ENCODE measurements around the gene SDHB. TPM values are rescaled to one million over a fixed set of nuclear protein-coding genes. Genes with fewer than 3 reads are reported as not detected.

Gene SDHB
- 91.4 and 102 TPM in 2 replicates for total RNA-seq (2011; cell fraction: chromatin; rRNA removed; ENCODE audit: low replicate concordance)
- 89.1 and 94.7 TPM in 2 replicates for total RNA-seq (2011; cell fraction: nucleolus; rRNA removed)
- total RNA-seq (2011; cell fraction: nucleoplasm; rRNA removed) = 110 and 139 TPM in 2 replicates
- total RNA-seq (2014; rRNA removed) (351 and 360 TPM in 2 replicates), total RNA-seq (2014; rRNA removed; fragmentation: Illumina TruSeq; extraction: Trizol) (396 and 465 TPM in 2 replicates), total RNA-seq (2015; rRNA removed; fragmentation: Illumina TruSeq; extraction: Trizol) (365 and 377 TPM in 2 replicates), total RNA-seq (2021) (263 and 299 TPM in 2 replicates), polyA plus RNA-seq (2011; rRNA removed) (453 and 554 TPM in 2 replicates), polyA plus RNA-seq (2014; fragmentation: Illumina TruSeq; extraction: Trizol) (373 and 453 TPM in 2 replicates), polyA plus RNA-seq (2014; fragmentation: Nextera tagmentation; extraction: Ambion mirVana) (100 to 1,000 TPM; 207 to 339 TPM), polyA plus RNA-seq (2014; rRNA removed) (390 and 400 TPM in 2 replicates), polyA minus RNA-seq (2011; rRNA and poly(A)+ RNA removed) (703 TPM in 2 replicates), Bru-seq, nascent RNA (percentile 86 among the genes with signal in this experiment), BruChase-seq, experiment 1, labeled RNA remaining after a 2-hour chase (percentile 87 among the genes with signal in this experiment), BruChase-seq, experiment 2, labeled RNA remaining after a 6-hour chase (percentile 87 among the genes with signal in this experiment)
- 249 and 308 TPM in 2 replicates for polyA plus RNA-seq (2011; cell fraction: cytosol; rRNA removed)
- polyA plus RNA-seq (2011; cell fraction: nucleus; rRNA removed) = 138 and 220 TPM in 2 replicates
- polyA plus RNA-seq (2012) = 229 and 275 TPM in 2 replicates
- polyA minus RNA-seq (2011; cell fraction: cytosol; rRNA and poly(A)+ RNA removed) = 133 and 188 TPM in 2 replicates
- polyA minus RNA-seq (2011; cell fraction: nucleus; rRNA and poly(A)+ RNA removed) = 40.4 and 84.2 TPM in 2 replicates
- long read RNA-seq, experiment 1, transcript SDHB-206 (2 exons, 636 nt) = minor isoform, 5 of 584 reads
- long read RNA-seq, experiment 1, transcript SDHB-201 (8 exons, 1,153 nt) = major isoform, 479 of 584 reads
- long read RNA-seq, experiment 1, partial matches to known transcripts = 78 of 584 reads
- long read RNA-seq, experiment 1, other reads (novel, unspliced or antisense) = 21 of 584 reads
- long read RNA-seq, experiment 2, transcript SDHB-201 (8 exons, 1,153 nt) = major isoform, 303 of 346 reads
- long read RNA-seq, experiment 2, partial matches to known transcripts = 29 of 346 reads
- long read RNA-seq, experiment 2, other reads (novel, unspliced or antisense) = 11 of 346 reads
- long read RNA-seq, experiment 3, transcript SDHB-201 (8 exons, 1,153 nt) = major isoform, 410 of 420 reads
- long read RNA-seq, experiment 3, partial matches to known transcripts = 5 of 420 reads
- long read RNA-seq, experiment 3, other reads (novel, unspliced or antisense) = 5 of 420 reads

GRCh38 chr1:17053685-17054410, at the start of gene SDHB:
TSS of gene SDHB (minus strand) at chr1:17054032. CDS start at chr1:17054019, 13 bp downstream.
- ChIA-PET POLR2A (interaction anchor here (0.6 to 1.6 kb wide), 2 partner anchors 128 to 148 kb away, joined by 3 to 4 read pairs; no protein-coding TSS in a partner anchor), CTCF (ENCODE audit: low intra/inter-chr PET ratio) (interaction anchor here (0.6 kb wide), 2 partner anchors 178 to 1874 kb away, joined by 3 read pairs; no protein-coding TSS in a partner anchor)
- DNase-seq (ENCODE audit: extremely low read depth in 1 of 4, low spot score in 3 of 4) (peak; percentile 99), FAIRE-seq (peak; percentile 100), ATAC-seq (peak; percentile 99)
- Histone ChIP-seq H3K4me1 (replicated peaks in 1 of 2; ENCODE audit: control insufficient read depth in 2 of 2, insufficient read depth in 2 of 2, low read length in 2 of 2) (peaks cover 0 to 15% of the 10 kb centered on the region in 2 experiments; a peak in 3 of 5 replicates), H3K79me2 (ENCODE audit: control insufficient read depth, insufficient read depth, low read length) (peaks cover 47% of the 10 kb centered on the region), H3K4me2 (ENCODE audit: insufficient read depth, low read length) (peak within 1 kb of the TSS; percentile 93), H4K20me1 (replicated peaks; ENCODE audit: control insufficient read depth, insufficient read depth, low read length) (no peaks in the 10 kb centered on the region), H3K9me3 (replicated peaks; ENCODE audit: control insufficient read depth, insufficient read depth, low read depth, low read length) (no peaks in the 10 kb centered on the region), H3K36me3 (ENCODE audit: control insufficient read depth, insufficient read depth, low read length) (peaks cover 33% of the 10 kb centered on the region), H3K27me3 (ENCODE audit: control insufficient read depth in 2 of 2, insufficient read depth in 2 of 2, low read length in 2 of 2) (peaks cover 5 to 8% of the 10 kb centered on the region in 2 experiments; a peak in 3 of 5 replicates), H3K9ac (ENCODE audit: insufficient read depth in 1 of 2, low read depth in 2 of 2, low read length in 2 of 2) (peak within 1 kb of the TSS; percentile 85 to 95), H3K4me3 (peak within 1 kb of the TSS; percentile 53), H3K27ac (ENCODE audit: extremely low read depth, low read depth, low read length) (peak within 1 kb of the TSS; percentile 80), H3K9me1 (ENCODE audit: control insufficient read depth, insufficient read depth, low read length) (no peaks in the 10 kb centered on the region), H2AFZ (ENCODE audit: low read depth, low read length) (peak within 1 kb of the TSS; percentile 89)
- WGBS (ENCODE audit: insufficient coverage, low coverage, missing lambda C conversion rate) = under 1% methylated on average over 44 of the region's 44 CpGs
- intact Hi-C loops (cut with micrococcal nuclease) = loop anchor here (10.0 kb wide), 1 partner anchor 281 kb away; no protein-coding TSS in a partner anchor
- BruUV-seq (replicated peaks) = TSS peak; percentile 49
- in situ Hi-C loops (cut with MboI) = loop anchor here (5.0 kb wide), 1 partner anchor 97 kb away; no protein-coding TSS in a partner anchor
- TF ChIP-seq MED1 (CRISPR knock-in tag; IDR thresholded peaks at IDR 0.05; ENCODE audit: borderline replicate concordance) (no peak), MTA1 (IDR thresholded peaks at IDR 0.05; ENCODE audit: borderline replicate concordance) (no peak), ZNF696 (CRISPR knock-in tag; conservative IDR thresholded peaks at IDR 0.05) (no peak), SRF (CRISPR knock-in tag; IDR thresholded peaks at IDR 0.05) (peak in 1 of 2 experiments; percentile 84; a peak in 2 of 4 replicates), CEBPZ (IDR thresholded peaks at IDR 0.05; ENCODE audit: borderline replicate concordance, low read depth, low read length) (no peak)
- TF ChIP-seq, protein P1, sequence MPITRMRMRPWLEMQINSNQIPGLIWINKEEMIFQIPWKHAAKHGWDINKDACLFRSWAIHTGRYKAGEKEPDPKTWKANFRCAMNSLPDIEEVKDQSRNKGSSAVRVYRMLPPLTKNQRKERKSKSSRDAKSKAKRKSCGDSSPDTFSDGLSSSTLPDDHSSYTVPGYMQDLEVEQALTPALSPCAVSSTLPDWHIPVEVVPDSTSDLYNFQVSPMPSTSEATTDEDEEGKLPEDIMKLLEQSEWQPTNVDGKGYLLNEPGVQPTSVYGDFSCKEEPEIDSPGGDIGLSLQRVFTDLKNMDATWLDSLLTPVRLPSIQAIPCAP (CRISPR knock-in tag; IDR thresholded peaks at IDR 0.05; ENCODE audit: borderline replicate concordance) = no peak
- TF ChIP-seq, protein P2, sequence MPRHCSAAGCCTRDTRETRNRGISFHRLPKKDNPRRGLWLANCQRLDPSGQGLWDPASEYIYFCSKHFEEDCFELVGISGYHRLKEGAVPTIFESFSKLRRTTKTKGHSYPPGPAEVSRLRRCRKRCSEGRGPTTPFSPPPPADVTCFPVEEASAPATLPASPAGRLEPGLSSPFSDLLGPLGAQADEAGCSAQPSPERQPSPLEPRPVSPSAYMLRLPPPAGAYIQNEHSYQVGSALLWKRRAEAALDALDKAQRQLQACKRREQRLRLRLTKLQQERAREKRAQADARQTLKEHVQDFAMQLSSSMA (CRISPR knock-in tag; IDR thresholded peaks at IDR 0.05) = no peak
